PC-3 (cell line): ENCODE results near the gene SPOCD1. TPM values are rescaled to one million over a fixed set of nuclear protein-coding genes. Genes with fewer than 3 reads are reported as not detected.

Source experiments
- ATAC-seq: fragments of 200-7000 bp; cut with Tn5 transposase; 2 replicates; pipeline ENCODE4 v1.9.1; 2020; ENCODE audit warnings: mild to moderate bottlenecking, moderate library complexity
- BruUV-seq: library from RNA; stranded (reverse); fragments of 400-500 nt; replicated peaks from 2 replicates; lab custom pipeline; 2021; lab: Mats Ljungman, UMichigan
- CTCF ChIA-PET: fragments of 300-600 bp; sonication (Branson Sonifier 250); formaldehyde crosslinking; loops from one replicate; lab custom pipeline; 2022; ENCODE audit warnings: antibody characterized with exemption; lab: Charles Lee
- POLR2A ChIA-PET: fragments of 300-600 bp; sonication (Branson Sonifier 250); formaldehyde crosslinking; loops from one replicate; lab custom pipeline; 2022; ENCODE audit warnings: antibody characterized with exemption; ENCODE audit not compliant: unreplicated experiment; lab: Charles Lee
- DNase-seq: peaks from one replicate; pipeline ENCODE4 v3.0.0-alpha.2; 2015
- H2AFZ ChIP-seq: fragments of 300-600 bp; sonication (generic); 2 replicates; pipeline ENCODE4 v1.6.0; 2016; ENCODE audit warnings: antibody characterized with exemption, low read length
- H3F3A ChIP-seq: fragments of 300-600 bp; sonication (generic); one replicate; pipeline ENCODE4 v1.6.0; 2017; ENCODE audit warnings: antibody characterized with exemption, low read length, control low read depth, mild to moderate bottlenecking; ENCODE audit not compliant: unreplicated experiment
- H3K27ac ChIP-seq: fragments of 300-600 bp; sonication (generic); 2 replicates; pipeline ENCODE4 v1.5.1; 2016; ENCODE audit warnings: mild to moderate bottlenecking, low read length
- H3K27me3 ChIP-seq: fragments of 300-600 bp; sonication (generic); 2 replicates; pipeline ENCODE4 v1.6.1; 2016; ENCODE audit warnings: low read length, mixed read lengths
- H3K36me3 ChIP-seq: fragments of 300-600 bp; sonication (generic); 2 replicates; pipeline ENCODE4 v1.6.1; 2016; ENCODE audit warnings: low read depth, mixed run types, low read length, mixed read lengths
- H3K4me1 ChIP-seq: fragments of 300-600 bp; sonication (generic); 2 replicates; pipeline ENCODE4 v1.5.1; 2016; ENCODE audit warnings: low read length; ENCODE audit not compliant: insufficient read depth
- H3K4me2 ChIP-seq: fragments of 300-600 bp; sonication (generic); 2 replicates; pipeline ENCODE4 v1.6.0; 2016; ENCODE audit warnings: low read length
- H3K4me3 ChIP-seq: fragments of 300-600 bp; sonication (generic); 2 replicates; pipeline ENCODE4 v1.5.1; 2016; ENCODE audit warnings: mild to moderate bottlenecking, low read length, mixed read lengths
- H3K79me2 ChIP-seq: fragments of 300-600 bp; sonication (generic); 2 replicates; pipeline ENCODE4 v1.6.1; 2017; ENCODE audit warnings: low read length, mixed read lengths
- H3K9ac ChIP-seq: fragments of 300-600 bp; sonication (generic); 2 replicates; pipeline ENCODE4 v1.6.0; 2016; ENCODE audit warnings: mild to moderate bottlenecking, low read length
- H3K9me2 ChIP-seq: fragments of 300-600 bp; sonication (generic); replicated peaks from 2 replicates; pipeline ENCODE4 v1.6.1; 2016; ENCODE audit warnings: mixed run types, low read length, mixed read lengths
- H3K9me3 ChIP-seq: fragments of 300-600 bp; sonication (generic); 2 replicates; pipeline ENCODE4 v1.6.1; 2016; ENCODE audit warnings: low read length, mixed read lengths
- H4K20me1 ChIP-seq: fragments of 300-600 bp; sonication (generic); 2 replicates; pipeline ENCODE4 v1.6.1; 2016; ENCODE audit warnings: low read length, mixed read lengths
- CTCF ChIP-seq: fragments of 300-600 bp; sonication (generic); conservative IDR thresholded peaks from 2 replicates; pipeline ENCODE4 v1.5.1; 2017; ENCODE audit warnings: antibody characterized with exemption, low read depth, mild to moderate bottlenecking, low read length
- EZH2 ChIP-seq: fragments of 300-600 bp; sonication (generic); IDR thresholded peaks from one replicate; pipeline ENCODE4 v1.6.1; 2017; ENCODE audit warnings: antibody characterized with exemption, mild to moderate bottlenecking, low read length; ENCODE audit not compliant: unreplicated experiment
- EZH2phosphoT487 ChIP-seq: fragments of 300-600 bp; sonication (generic); IDR thresholded peaks from 2 replicates; pipeline ENCODE4 v1.6.1; 2018; ENCODE audit warnings: mild to moderate bottlenecking, antibody characterized with exemption, low read length, borderline replicate concordance
- intact Hi-C: fragments of 100-400 bp; cut with micrococcal nuclease; formaldehyde crosslinking; loops from 2 replicates; pipeline ENCODE4 v1.9.0; 2023
- total RNA-seq: library from RNA; depleted of rRNA; stranded (reverse); fragments of >200 nt; gene quantifications from 2 replicates; pipeline ENCODE4 v1.2.3, GENCODE V29; 2014

The SPOCD1 gene
- total RNA-seq, 1 experiment from 2014 or later: 5.4 TPM

GRCh38 chr1:31768407-31768907 lies 47.4 kb downstream of the SPOCD1 start:
- Histone ChIP-seq H4K20me1 (no peaks in the 10 kb centered on the region), H3K4me2 (no peak overlapping the region), H3K27ac (no peak overlapping the region), H3K9me2 (no peaks in the 10 kb centered on the region), H3K79me2 (no peaks in the 10 kb centered on the region), H3K9me3 (no peaks in the 10 kb centered on the region), H3K4me3 (no peak overlapping the region), H2AFZ (no peak overlapping the region), H3K4me1 (no peaks in the 10 kb centered on the region), H3F3A (no peaks in the 10 kb centered on the region), H3K36me3 (no peaks in the 10 kb centered on the region), H3K9ac (no peak overlapping the region), H3K27me3 (no peaks in the 10 kb centered on the region)
- intact Hi-C loops: no loop called here
- ChIA-PET POLR2A (no interaction called here), CTCF (no interaction called here)
- DNase-seq (no peak), ATAC-seq (no peak)
- no peak for TF ChIP-seq EZH2phosphoT487
- TF ChIP-seq EZH2: no peak
- TF ChIP-seq CTCF: no peak
- no TSS peak for BruUV-seq

- Histone ChIP-seq H4K20me1 (no peaks in the 10 kb centered on the region), H3K9me3 (no peaks in the 10 kb centered on the region), H3K4me2 (no peak overlapping the region), H3K27ac (no peak overlapping the region), H3K4me3 (no peak overlapping the region), H3F3A (no peaks in the 10 kb centered on the region), H3K27me3 (no peaks in the 10 kb centered on the region), H3K36me3 (no peaks in the 10 kb centered on the region), H2AFZ (no peak overlapping the region), H3K4me1 (peaks cover 2% of the 10 kb centered on the region), H3K79me2 (no peaks in the 10 kb centered on the region), H3K9me2 (no peaks in the 10 kb centered on the region), H3K9ac (no peak overlapping the region)
- BruUV-seq: no TSS peak
- CTCF ChIA-PET: no interaction called here
- intact Hi-C loops: no loop called here
- no peak for TF ChIP-seq CTCF
- no peak for TF ChIP-seq EZH2phosphoT487
- TF ChIP-seq EZH2: no peak
- POLR2A ChIA-PET: no interaction called here
- DNase-seq (no peak), ATAC-seq (no peak)
Observed at GRCh38 chr1:31767225-31767624, 48.6 kb downstream of the SPOCD1 start.

- no peak overlapping the region for H2AFZ ChIP-seq
- no peak for DNase-seq
- no peak overlapping the region for H3K27ac ChIP-seq
- H3K79me2 ChIP-seq: 0 out of 2 replicates have a peak, but pooled peaks cover 5% of the 10 kb centered on the region
- TF ChIP-seq EZH2: no peak
- TF ChIP-seq CTCF: no peak; the same call in 1 of the 2 replicates
- CTCF ChIA-PET: interaction anchor here (0.5 to 0.7 kb wide), 3 partner anchors 198 to 344 kb away, joined by 3 to 7 read pairs (median 4); no protein-coding TSS in a partner anchor
- H3K9me3 ChIP-seq: no peaks in the 10 kb centered on the region
- ATAC-seq: no peak
- no peaks in the 10 kb centered on the region for H3K9me2 ChIP-seq
- POLR2A ChIA-PET: no interaction called here
- H4K20me1 ChIP-seq: no peaks in the 10 kb centered on the region
- no peak overlapping the region for H3K9ac ChIP-seq
- BruUV-seq: no TSS peak
- H3F3A ChIP-seq: no peaks in the 10 kb centered on the region
- no peaks in the 10 kb centered on the region for H3K36me3 ChIP-seq
- intact Hi-C loops: no loop called here
- H3K27me3 ChIP-seq: no peaks in the 10 kb centered on the region
- H3K4me3 ChIP-seq: no peak overlapping the region
- peaks cover 15% of the 10 kb centered on the region for H3K4me1 ChIP-seq
- no peak overlapping the region for H3K4me2 ChIP-seq
Observed at GRCh38 chr1:31765516-31765915, 50.3 kb downstream of the SPOCD1 start.
